GM18873 (cell line): ENCODE data around the gene ALDH9A1.
"Not testable (repeated sequence)": the region's sequence is repeated elsewhere in the genome, so short reads cannot be mapped to it uniquely, and the experiment has no call there.

ENCODE experiments used
- ATAC-seq: cut with Tn5 transposase; IDR thresholded peaks from one replicate; pipeline ENCODE4 v1.9.1; 2021; ENCODE audit warnings: mild to moderate bottlenecking, moderate library complexity, moderate number of reproducible peaks; ENCODE audit not compliant: unreplicated experiment, low FRiP score

The ALDH9A1 gene

DNA sequence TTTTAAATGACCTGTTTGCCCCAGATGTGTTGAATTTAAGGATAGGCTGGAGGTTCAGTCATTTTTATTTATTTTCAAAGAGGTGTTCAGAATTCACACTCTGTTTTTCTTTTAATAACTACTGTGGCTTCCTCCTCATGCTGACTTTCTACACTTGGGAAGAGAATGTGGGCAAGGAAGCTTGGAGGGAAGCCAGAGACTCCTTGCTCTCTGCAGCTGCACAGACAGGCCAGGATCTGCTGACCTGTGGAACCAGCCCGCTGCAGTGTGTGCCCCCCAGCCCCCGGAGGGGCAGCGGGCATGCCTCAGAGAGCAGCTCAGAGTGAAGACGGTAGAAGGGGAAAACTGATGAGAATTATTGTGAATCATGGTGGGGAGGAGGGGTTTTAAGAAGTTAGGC lies 50.4 kb downstream of the ALDH9A1 start:
- no peak for ATAC-seq

DNA sequence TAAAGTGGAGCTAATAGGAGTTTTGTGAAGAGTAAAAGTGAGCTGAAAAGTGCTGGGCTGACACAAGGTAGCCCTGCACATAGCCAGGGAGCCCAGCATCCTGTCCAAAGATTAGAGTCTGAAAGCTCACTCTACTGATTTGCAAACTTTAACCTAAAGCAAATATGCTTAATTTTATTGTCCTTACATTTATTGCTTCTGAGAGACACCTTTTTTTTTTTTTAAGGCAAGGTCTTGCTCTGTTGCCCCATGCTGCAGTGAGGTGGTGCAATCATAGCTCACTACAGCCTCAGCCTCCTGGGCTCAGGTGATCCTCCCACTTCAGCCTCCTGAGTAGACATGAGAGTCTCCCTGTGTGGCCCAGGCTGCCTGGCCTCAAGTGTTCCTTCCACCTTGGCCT lies 50.8 kb downstream of the ALDH9A1 start:
- ATAC-seq = no peak

DNA sequence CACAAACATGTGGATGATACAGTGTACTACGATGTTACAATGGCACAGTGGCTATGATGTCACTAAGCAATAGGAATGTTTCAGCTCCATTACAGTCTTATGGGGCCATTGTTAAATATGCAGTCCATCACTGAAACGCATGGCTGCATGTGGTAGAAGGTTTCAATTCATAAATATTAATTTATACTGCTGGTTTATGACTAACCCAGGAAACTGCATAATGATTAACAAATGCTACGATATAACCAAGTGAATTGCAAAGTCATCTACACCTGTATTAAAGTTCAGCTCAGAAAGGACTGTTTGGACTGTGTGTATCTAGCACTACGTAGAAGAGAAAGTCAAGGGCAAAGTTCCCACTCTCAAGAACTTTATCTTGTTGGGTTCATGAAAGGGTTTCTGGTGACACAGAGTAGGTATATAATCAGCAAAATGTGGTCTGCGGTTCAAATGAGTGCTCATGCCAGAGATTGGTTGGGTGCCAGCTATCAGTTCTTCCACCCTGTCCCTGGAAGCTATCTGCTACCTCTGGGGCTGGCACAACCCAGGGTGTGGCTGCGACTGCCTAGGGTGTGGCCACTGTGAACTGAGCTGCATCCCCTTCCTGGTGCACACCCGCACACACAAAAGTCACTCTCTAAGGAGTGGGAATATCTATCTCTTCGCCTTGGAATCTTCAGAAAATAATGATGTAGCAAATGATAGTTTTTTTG lies 52.6 kb downstream of the ALDH9A1 start:
- no peak for ATAC-seq

DNA sequence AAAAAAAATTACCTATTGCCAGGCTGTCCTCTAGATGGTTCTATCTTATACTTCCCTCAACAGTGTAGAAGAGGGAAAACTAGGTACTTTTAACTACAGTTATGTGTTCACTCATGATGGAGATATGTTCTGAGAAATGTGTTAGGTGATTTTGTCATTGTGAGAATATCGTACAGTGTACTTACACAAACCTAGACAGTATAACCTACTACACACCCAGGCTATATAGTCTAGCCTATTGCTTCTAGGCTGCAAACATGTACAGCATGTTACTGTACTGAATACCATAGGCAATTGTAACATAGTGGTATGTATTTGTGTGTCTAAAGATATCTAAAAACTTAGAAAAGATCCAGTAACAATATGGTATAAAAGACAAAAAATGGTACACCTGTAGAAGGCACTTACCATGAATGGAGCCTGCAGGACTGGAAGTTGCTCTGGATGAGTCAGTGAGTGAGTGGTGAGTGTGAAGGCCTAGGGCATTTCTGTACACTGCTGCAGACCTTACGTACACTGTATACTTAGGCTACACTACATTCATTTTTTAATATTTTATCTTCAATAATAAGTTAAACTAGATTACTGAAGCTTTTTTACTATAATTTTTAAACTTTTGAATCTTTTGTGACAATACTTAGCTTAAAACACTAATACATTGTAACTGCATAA lies 54.2 kb downstream of the ALDH9A1 start:
- no peak for ATAC-seq

DNA sequence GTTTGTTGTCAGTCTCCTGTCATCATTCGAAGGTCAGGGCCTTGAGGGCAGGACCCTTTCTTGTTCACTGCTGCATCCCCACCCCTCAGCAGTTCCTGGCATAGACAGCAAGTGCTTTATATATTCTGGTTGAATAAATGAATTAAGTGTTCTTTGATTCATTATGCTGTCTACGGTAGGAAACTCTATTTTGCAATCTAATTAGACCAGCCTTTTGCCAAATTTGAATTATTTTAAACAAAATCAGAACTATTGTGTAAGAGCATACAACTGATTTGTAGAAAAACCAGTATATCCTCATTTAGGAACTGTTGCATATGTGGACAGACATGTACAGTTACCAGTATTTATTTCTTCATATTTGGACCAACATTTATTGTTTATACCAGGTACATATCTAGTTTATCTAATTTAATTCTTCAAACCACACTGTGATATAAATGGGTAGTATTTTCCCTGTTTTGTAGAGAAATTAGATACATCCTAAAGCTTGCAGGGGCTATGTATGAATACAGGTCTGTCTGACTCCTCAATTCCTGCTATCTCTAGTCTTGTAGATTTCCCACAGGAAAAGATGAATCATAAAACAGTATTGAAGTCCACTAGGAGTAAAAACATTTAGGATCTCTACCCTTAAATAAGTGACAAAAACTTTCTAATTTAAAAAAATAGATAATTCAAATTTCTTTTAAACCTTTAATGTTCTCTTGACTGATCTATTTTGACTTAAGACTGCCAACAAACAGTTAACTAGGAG lies 57.0 kb downstream of the ALDH9A1 start:
- ATAC-seq = no peak

DNA sequence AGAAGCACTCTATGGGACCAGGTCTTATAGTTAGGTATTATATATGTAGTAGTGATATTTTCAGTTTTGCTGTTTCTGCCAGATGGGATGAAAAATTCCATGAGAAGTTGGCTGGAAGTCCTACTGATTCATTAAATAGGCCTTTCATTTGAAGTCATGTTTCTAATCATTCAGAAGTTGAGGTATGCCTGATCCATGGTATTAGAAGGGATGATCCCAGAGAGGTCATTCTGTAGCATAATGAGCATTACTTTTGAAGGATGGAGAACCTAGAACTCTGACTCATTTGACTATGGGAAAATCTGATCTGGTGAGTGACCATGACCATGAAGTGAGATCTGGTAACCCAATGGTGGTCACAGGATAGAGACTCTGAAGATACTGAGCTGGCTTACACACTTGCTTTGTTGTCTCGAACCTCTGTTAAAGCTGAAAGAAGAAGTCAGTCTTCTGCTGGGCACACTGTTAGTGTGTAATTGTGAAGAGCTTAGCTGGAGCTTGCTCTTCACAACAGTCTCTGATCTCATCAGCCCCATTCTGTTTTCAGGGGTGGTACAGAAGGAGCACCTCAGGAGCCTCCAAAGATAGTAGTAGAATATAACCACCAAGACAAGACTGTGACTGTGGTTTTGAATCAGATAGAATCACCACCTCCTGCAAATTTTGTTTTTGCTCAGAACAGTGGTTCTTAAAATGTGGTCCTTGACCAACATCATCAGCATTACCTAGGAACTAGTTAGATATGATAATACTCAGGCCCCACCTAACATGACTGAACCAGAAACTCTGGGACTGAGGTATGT lies 58.3 kb downstream of the ALDH9A1 start:
- no peak for ATAC-seq

DNA sequence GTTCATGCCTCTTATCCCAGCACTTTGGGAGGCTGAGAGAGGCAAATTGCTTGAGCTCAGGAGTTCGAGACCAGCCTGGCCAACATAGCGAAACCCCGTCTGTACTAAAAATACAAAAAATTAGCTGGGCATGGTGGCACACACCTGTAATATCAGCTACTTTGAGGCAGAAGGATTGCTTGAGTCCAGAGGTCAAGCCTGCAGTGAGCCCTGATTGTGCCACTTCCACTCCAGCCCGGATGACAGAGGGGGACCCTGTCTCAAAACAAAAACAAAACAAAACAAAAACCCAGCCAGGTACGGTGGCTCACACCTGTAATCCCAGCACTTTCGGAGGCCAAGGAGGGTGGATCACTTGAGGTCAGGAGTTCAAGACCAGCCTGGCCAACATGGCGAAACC lies 60.2 kb downstream of the ALDH9A1 start:
- not testable (repeated sequence) for ATAC-seq

DNA sequence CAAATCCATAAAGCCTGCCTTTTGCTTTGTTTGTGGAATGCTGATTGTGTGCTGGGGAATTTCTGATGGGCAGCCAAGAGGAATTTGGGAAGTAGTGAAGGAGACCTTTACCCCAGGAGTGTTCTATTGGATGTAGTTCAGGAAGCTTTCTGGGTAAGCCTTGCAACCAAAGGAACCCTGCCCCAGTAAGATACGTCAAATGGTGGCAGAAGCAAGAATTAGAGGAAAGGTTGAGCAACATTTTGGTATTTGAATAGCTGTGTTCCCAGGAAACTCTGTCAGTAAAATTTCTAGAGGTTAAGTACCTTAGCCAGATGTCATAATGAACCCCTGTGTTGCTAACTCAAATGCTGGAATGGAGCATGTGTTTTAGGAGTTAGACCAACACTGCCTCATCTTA lies 60.9 kb downstream of the ALDH9A1 start:
- ATAC-seq = no peak

DNA sequence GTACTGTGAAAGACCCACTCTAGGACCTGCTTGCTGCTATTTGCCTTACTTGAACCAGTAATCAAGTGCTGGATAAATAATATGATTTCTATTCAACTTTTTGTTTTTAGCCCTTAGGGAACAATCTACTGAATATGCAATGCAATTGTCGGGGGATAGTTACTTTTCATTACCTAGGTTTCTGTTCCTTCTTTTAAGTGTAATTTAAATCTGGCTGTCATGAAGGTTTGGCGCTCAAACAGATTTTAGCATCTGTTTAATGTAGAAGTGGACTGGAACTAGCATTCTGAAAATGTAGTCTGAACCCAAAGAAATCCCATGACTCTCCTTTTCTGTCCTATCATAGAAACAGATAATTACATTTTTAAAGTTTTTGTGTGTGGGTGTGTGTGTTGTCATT lies 62.5 kb downstream of the ALDH9A1 start:
- no peak for ATAC-seq

DNA sequence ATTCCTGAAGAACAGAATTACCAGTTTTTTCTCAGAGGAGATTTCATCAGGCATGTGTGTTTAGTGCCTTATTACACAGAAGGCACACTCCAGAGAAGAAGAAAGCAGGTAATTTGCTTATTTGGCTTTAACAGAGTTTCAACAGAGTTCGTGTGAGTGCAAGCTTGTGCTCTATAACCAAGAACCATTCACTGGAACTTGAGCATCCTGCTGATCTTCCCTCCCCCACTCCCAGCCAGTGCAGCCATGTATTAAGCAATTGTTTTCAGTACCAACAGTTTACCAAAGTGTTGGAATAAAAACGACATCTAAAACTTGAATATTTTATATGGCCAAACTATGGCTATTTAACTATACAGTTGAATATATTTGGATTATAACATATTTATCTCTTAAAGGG lies 63.0 kb downstream of the ALDH9A1 start:
- ATAC-seq = peak; percentile 26

DNA sequence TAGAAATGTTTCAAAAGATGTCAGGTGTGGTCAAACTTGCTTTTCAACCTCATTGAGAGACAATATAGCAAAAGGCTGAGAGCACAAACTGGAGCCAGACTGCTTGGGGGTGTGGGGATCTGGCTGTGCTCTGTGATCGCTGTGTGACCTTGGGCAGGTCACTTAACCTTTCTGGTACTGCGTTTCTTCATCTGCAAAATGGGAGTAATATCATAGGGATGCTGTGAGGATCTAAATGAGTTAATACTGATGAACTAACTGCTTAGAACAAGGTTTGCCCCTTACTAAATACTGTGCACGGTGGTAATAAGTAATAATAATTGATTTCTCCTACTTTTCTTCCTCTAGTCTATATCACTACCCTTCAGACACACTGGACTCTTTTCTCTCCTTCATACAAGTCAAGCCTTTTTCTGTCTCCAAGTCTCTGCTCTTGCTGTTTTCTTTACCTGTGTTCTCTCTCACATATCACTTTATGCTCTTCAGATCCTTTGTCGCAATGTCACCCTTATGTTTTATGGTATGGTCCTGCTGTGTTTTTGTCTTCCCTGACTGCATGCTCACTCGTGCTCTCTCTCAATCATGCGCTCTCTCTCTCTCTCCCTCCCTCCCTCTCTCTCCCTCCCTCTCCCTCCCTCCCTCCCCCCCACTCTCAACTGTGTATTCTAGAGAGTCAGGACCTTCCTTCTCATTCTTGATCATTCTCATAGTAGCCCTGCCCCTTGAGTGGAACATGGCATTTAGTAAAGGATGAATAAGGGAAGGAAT lies 64.0 kb downstream of the ALDH9A1 start:
- ATAC-seq = no peak

DNA sequence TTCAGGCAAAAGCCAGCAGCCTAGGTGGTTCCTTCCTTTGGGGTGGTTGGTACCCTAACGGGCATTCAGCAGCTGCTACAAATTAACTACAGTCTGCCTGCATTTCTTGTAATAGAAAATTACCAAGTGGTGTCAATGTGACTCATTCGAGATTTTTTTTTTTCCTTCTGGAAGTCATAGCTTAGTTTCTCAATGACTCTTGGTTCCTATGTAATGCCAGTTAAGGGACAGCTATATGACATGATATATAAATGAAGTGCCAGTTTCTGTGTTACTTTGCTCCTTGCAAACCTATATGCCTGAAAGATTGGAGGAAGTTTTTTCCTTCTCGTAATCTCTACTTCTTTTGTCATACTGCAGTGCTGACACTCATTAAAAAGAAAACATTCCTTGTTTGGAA lies 64.7 kb downstream of the ALDH9A1 start:
- no peak for ATAC-seq

DNA sequence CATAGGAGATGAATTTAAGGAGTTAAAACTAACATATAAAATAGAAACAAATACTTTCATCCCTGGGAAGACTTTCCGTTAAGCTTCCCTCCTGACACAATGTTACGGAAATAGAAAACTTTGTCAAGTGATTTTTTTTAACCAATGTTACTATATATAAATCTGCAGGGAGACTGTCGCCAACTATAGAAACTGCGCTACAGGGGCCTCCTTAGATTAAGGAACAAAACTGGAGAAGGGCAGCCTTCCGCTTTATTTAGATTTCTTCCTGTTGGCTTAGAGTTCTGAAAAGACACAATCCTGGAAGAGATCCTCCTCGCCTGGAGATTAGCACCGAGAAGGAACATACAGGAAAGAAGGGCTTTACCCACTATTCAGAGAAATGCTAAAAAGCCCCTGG lies 65.9 kb downstream of the ALDH9A1 start:
- ATAC-seq = no peak

DNA sequence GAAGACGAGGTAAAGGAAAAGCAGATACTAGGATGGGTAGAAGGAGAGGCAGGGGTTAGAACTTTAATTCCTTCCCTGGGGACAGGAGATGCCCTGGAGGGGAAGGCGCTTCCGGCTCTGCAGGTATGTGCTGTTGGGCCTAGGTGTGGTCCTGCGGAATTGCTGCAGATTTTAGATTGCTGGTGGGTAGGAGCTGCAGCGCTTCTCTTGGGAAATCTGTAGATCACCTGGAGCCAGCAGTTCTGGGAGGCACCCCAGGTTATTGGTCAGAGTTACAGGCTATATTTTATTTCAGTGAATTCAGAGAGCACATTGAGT lies 66.3 kb downstream of the ALDH9A1 start:
- ATAC-seq = no peak

DNA sequence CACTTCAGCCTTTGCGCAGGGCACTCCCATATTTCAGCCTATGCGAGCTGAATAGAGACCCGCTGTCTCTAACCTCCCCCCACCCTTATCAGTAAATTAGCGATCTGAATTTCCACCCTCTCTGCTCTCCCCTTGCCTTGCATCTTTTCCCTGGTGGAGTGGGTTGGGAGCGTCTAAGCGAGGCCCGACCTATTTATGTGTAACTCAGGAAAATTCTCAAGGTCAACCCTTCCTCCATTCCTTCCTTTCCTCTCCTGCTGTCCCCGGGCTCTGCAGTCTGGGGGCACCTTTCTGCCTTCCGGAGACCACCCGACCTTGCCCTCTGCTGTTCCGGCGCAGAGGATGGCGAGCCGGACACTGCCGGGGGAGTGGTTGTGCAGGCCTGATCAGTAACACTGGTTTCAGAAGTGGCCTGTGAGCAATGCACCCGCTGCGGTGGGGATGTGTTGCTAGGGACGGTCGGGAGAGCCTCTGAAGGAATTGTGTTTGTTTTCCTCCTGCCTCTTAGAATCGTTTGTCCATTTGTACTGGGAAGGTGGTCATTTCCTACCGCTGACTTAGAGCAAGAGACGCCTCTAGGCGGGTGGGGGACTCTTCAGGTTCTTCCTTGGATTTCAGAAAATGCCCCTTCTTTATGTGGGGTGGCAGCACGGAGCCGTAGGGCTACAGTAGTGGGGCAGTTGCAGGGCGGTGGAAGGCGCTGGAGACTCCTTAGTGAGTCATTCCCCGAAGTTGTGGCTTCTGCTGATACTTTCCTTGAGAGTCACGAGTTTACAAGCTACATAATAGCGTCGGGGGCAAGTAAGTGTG lies 66.8 kb downstream of the ALDH9A1 start:
- ATAC-seq = peak; percentile 44

DNA sequence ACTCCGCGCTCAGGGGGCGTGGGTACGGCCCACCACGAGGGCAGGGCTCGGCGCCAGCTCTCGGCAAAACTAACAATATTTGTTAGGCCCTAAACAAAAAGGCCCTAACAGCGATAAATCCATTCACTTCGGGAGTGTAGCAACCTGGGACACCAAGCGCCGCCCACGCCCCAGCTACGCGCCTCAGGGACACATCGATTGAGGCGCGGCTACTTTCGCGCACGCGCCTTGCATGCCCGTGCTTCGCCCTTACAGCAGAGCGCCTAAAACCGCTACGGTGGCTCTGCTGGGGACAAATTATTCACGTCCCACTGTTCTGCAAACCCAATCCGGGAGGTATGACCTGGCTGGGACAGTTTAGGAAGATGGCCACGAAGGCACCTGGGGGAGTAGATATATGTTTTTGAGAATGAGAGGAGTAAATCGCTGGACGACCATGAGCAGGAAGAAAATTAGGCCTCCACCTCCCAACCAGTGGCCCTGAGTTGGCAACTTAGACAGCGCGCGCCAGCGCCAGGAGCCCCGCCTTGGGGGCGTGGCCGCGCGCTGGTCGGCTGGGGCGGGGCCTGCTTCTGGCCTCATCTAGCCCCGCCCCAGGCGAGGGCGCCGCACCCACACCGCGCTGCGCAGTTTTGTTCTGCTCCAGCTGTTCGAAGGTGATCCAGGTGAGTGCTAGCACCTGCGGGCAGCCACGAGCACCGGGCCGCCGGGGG lies 67.6 kb downstream of the ALDH9A1 start, which contains the start of gene MGST3:
Gene MGST3 (plus strand): TSS at position 606 of the 713 bp plus-strand sequence. CDS start 18,614 bp downstream, outside the sequence.
- ATAC-seq = peak; percentile 60

DNA sequence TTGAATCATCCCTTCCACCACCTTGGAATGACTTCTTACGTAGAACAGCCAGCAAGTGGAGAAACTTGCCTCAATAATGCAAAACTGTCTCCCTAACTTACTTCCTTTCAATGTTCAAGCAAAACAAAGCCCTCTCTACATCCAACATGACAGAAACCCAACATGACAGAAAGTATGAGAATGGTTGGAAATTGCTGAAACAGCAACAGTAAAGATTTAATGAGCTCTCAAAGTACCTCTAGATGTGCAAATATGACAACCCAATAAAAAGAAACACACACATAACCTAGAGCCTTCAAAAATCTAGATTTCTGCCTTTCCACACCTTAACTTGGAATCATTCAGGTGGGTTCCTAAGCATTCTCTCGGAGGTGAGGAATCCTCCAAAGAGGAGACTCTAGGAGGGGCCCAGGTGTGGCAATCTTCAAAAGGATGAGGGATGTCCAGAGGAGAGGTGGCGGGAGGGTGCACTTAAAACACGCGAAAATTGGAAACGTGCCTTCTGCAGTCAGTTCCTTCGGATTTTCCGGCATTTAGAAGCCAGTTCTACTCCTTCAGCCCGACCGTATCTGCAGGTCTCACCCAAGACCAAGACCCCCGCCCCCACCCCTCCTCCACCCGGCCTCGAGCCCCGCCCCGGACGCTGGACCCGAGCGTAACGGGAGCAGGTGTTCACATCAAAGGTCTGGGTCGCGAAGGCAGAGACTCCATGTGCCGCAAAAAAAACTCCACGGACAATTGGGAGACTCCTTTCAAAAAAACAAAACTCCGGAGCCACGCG lies 68.3 kb downstream of the ALDH9A1 start:
- no peak for ATAC-seq

DNA sequence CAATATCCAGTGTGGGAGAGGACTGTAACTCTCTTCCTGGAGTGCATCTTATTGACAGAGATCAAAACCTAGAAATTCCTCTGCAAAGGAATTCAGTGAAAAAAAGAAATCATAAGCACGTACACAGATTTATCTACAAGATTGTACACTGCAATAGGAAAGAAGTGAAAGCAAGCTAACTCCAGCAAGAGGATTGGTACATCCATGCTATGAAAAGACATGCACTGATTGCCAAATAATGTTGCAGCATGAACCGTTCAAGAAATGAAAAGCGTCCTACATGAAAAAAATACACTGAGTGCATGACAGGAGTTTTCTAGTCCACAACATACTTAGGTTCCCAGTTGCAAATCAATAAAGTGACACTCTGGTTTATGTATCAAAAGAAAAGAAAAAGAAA lies 69.2 kb downstream of the ALDH9A1 start:
- ATAC-seq = no peak
